GM12878 (cell line): ENCODE measurements around the gene ATXN1. TPM values are rescaled to one million over a fixed set of nuclear protein-coding genes. Genes with fewer than 3 reads are reported as not detected.

Experiments used
- ATAC-seq: fragments of 200-7000 bp; cut with Tn5 transposase; 3 replicates; pipeline ENCODE4 v1.9.1; 2020; ENCODE audit warnings: mild to moderate bottlenecking, moderate library complexity
- BruUV-seq: library from RNA; stranded (reverse); fragments of 400-500 nt; replicated peaks from 2 replicates; lab custom pipeline; 2021; lab: Mats Ljungman, UMichigan
- CTCF ChIA-PET: fragments of 300-600 bp; sonication (Branson Sonifier 250); formaldehyde crosslinking; extraction: SDS; loops from one replicate; lab custom pipeline; 2021; ENCODE audit warnings: inconsistent platforms; lab: Yijun Ruan, JAX
- POLR2A ChIA-PET: fragments of 350-600 bp; formaldehyde crosslinking; extraction: SDS; loops from one replicate; lab custom pipeline; 2021; ENCODE audit warnings: inconsistent platforms; lab: Charles Lee
- RAD21 ChIA-PET: fragments of 300-600 bp; sonication (Branson Sonifier 250); formaldehyde crosslinking; loops from one replicate; lab custom pipeline; 2023; ENCODE audit warnings: antibody characterized with exemption; ENCODE audit not compliant: unreplicated experiment; lab: Charles Lee
- SMC1A ChIA-PET: fragments of 300-600 bp; sonication (Branson Sonifier 250); formaldehyde crosslinking; loops from one replicate; lab custom pipeline; 2023; ENCODE audit not compliant: unreplicated experiment, uncharacterized antibody; lab: Charles Lee
- DNase-seq: peaks from one replicate; pipeline ENCODE4 v3.0.0-alpha.2; 2011; ENCODE audit warnings: low read depth, low spot score
- FAIRE-seq: peaks from 3 replicates; lab custom pipeline; 2011; peaks lifted over from hg19 to GRCh38; lab: Jason Lieb, UNC
- H2AFZ ChIP-seq: 2 replicates; pipeline ENCODE4 v1.6.0; 2011; ENCODE audit warnings: low read depth, low read length, control low read depth; ENCODE audit not compliant: control insufficient read depth
- H3K27ac ChIP-seq: 2 replicates; pipeline ENCODE4 v1.5.1; 2011; ENCODE audit warnings: control low read depth; ENCODE audit not compliant: control insufficient read depth, insufficient read depth
- H3K27me3 ChIP-seq, 2 experiments: replicated peaks in 1 of 2; 2 replicates each; pipeline versions ENCODE4 v1.6.0 to v1.6.1; 2011; ENCODE audit warnings: low read length in 1 of 2; ENCODE audit not compliant: control insufficient read depth in 2 of 2, insufficient read depth in 2 of 2
- H3K36me3 ChIP-seq, 2 experiments: 2 replicates each; pipeline ENCODE4 v1.5.1; 2011; ENCODE audit warnings: low read length in 1 of 2; ENCODE audit not compliant: control insufficient read depth in 2 of 2, insufficient read depth in 2 of 2
- H3K4me1 ChIP-seq: 2 replicates; pipeline ENCODE4 v1.6.1; 2011; ENCODE audit warnings: mild to moderate bottlenecking, low read length, moderate library complexity, mixed read lengths; ENCODE audit not compliant: control insufficient read depth, insufficient read depth
- H3K4me2 ChIP-seq: 2 replicates; pipeline ENCODE4 v1.6.0; 2011; ENCODE audit warnings: control low read depth; ENCODE audit not compliant: control insufficient read depth, insufficient read depth
- H3K4me3 ChIP-seq: fragments of 200-600 bp; sonication (generic); 2 replicates; pipeline ENCODE4 v1.5.1; 2016
- H3K79me2 ChIP-seq: 2 replicates; pipeline ENCODE4 v1.6.0; 2011; ENCODE audit warnings: low read length; ENCODE audit not compliant: control insufficient read depth, insufficient read depth
- H3K9ac ChIP-seq: 2 replicates; pipeline ENCODE4 v1.8.0; 2011; ENCODE audit warnings: low read length, control low read depth, mixed read lengths; ENCODE audit not compliant: control insufficient read depth, insufficient read depth
- H3K9me3 ChIP-seq: replicated peaks from 3 replicates; pipeline ENCODE4 v1.5.1; 2011; ENCODE audit warnings: mild to moderate bottlenecking, low read length; ENCODE audit not compliant: control insufficient read depth, insufficient read depth
- H4K20me1 ChIP-seq: 2 replicates; pipeline ENCODE4 v1.6.0; 2011; ENCODE audit not compliant: control insufficient read depth, insufficient read depth
- FOS ChIP-seq: IDR thresholded peaks from 3 replicates; pipeline ENCODE4 v1.6.1; 2011; ENCODE audit warnings: borderline replicate concordance; ENCODE audit not compliant: insufficient read length; ENCODE audit errors: extremely low read depth
- ZNF24 ChIP-seq: fragments of 450-650 bp; IDR thresholded peaks from 2 replicates; pipeline ENCODE4 v1.6.1; 2017; ENCODE audit warnings: antibody characterized with exemption, mild to moderate bottlenecking
- WGBS: methylation state at CpG from one replicate; pipeline ENCODE4 v1.1.6; 2016; ENCODE audit warnings: low lambda C conversion rate; ENCODE audit not compliant: insufficient replicate concordance, insufficient coverage; ENCODE audit errors: missing lambda C conversion rate; 5-methylcytosine and 5-hydroxymethylcytosine counted together
- in situ Hi-C: fragments of 300-500 bp; cut with MboI; formaldehyde crosslinking; loops from 9 replicates; pipeline ENCODE4 v1.14.3; 2018; ENCODE audit warnings: mixed read lengths
- intact Hi-C: fragments of 100-400 bp; cut with micrococcal nuclease; formaldehyde crosslinking; loops from one replicate; pipeline ENCODE4 v1.14.2; 2022; ENCODE audit not compliant: unreplicated experiment
- polyA plus RNA-seq, 11 experiments: library from polyadenylated mRNA; depleted of rRNA in 4 of 11; unstranded in 6 of 11; stranded (reverse) in 5 of 11; fragments of >200 nt; fragmentation: Nextera tagmentation in 4 of 11; fragmentation: Illumina TruSeq in 1 of 11; extraction: Ambion mirVana in 4 of 11; extraction: Trizol in 1 of 11; gene quantifications; 1 replicate in 1 of 11; 2 replicates in 10 of 11; pipeline versions ENCODE4 v1.2.1 to v1.2.3, GENCODE V29; 2011 to 2016; ENCODE audit warnings: inconsistent platforms in 2 of 11, missing spikeins in 2 of 11, low read depth in 1 of 11
- total RNA-seq, 4 experiments: library from RNA; depleted of rRNA in 3 of 4; stranded (reverse); fragments of >200 nt in 3 of 4; fragmentation: Illumina TruSeq in 1 of 4; extraction: Trizol in 1 of 4; gene quantifications; 2 replicates each; pipeline versions ENCODE4 v1.2.1 to v1.2.3, GENCODE V29; 2013 to 2021

The ATXN1 gene
- total and polyA plus RNA-seq, 10 of the 15 experiments (the other 5 are each of a cell fraction or from before 2014, with no cell fraction given) = 12.2 to 51.2 (median 20.5) TPM

GRCh38 chr6:16673011-16673797 lies 88.1 kb downstream of the ATXN1 start:
- no TSS peak for BruUV-seq
- Histone ChIP-seq H3K4me3 (no peak overlapping the region), H2AFZ (no peak overlapping the region), H3K27me3 (no peaks in the 10 kb centered on the region), H3K36me3 (no peaks in the 10 kb centered on the region; a peak in 1 of 4 replicates), H3K27ac (no peak overlapping the region), H3K4me2 (no peak overlapping the region), H3K79me2 (no peaks in the 10 kb centered on the region), H3K9ac (no peak overlapping the region), H4K20me1 (no peaks in the 10 kb centered on the region), H3K4me1 (peaks cover 31% of the 10 kb centered on the region), H3K9me3 (no peaks in the 10 kb centered on the region)
- ATAC-seq = no peak
- TF ChIP-seq FOS (no peak), ZNF24 (peak; percentile 67; the same call in 1 of the 2 replicates)
- FAIRE-seq = no peak
- RAD21 ChIA-PET = interaction anchor here (0.6 to 0.7 kb wide), 2 partner anchors 156 to 313 kb away, joined by 3 to 4 read pairs; no protein-coding TSS in a partner anchor
- intact Hi-C loops (no loop called here), in situ Hi-C loops (no loop called here)
- 71% methylated on average over 8 of the region's 9 CpGs for WGBS
- CTCF ChIA-PET = interaction anchor here (1.4 to 1.8 kb wide), 3 partner anchors 15 to 53 kb away, joined by 3 to 7 read pairs (median 3); no protein-coding TSS in a partner anchor
- POLR2A ChIA-PET = interaction anchor here (0.6 kb wide), 3 partner anchors 23 to 1408 kb away, joined by 3 to 5 read pairs (median 3); no protein-coding TSS in a partner anchor
- DNase-seq = no peak
- SMC1A ChIA-PET = interaction anchor here (1.1 to 1.2 kb wide), 2 partner anchors 22 to 23 kb away, joined by 3 read pairs; no protein-coding TSS in a partner anchor
